HFF-Myc (cell line): ENCODE data around the gene EZR.

Source experiments
- DNase-seq: peaks from one replicate; pipeline ENCODE4 v3.0.0-alpha.2; 2011; ENCODE audit warnings: low read depth; ENCODE audit errors: extremely low read depth
- H3K4me3 ChIP-seq: replicated peaks from 2 replicates; pipeline ENCODE4 v1.5.1; 2011; ENCODE audit warnings: low read depth, mild to moderate bottlenecking, control low read depth, low read length
- CTCF ChIP-seq: IDR thresholded peaks from 2 replicates; pipeline ENCODE4 v1.5.1; 2012; ENCODE audit warnings: mild to moderate bottlenecking, low read depth, low read length, control low read depth; ENCODE audit errors: missing control alignments

EZR gene

DNA sequence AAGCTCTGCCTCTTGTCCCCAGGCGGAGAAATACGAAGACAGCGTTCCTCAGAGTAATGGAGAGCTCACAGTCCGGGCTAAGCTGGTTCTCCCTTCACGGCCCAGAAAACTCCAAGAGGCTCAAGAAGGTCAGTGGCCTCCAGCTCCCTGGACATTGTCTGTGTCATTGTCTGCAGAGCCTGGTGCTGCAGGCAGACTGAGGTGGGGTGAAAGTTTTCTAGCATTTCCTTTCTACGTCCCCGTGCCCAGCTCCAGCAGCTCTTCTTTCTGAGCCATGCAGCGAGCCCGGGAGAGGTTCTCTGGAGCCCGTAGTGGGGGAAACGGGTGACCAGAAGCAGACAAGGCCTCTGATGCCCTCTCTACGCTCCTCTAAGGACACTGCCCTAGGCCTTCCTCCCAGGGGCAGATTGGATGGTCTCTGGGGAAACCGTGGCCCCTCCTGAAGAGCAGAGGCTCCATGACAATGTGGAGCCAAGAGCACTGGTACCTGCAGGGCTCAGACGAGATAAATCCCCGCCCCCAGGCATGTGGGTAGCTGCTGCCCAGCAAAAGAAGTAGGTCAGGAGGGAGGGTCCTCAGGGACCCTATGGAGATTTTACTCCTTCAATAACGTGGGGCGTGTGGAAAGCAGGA lies 58.4 kb downstream of the EZR start:
- no peak for TF ChIP-seq CTCF
- no peak for DNase-seq
- no peak overlapping the region for H3K4me3 ChIP-seq

DNA sequence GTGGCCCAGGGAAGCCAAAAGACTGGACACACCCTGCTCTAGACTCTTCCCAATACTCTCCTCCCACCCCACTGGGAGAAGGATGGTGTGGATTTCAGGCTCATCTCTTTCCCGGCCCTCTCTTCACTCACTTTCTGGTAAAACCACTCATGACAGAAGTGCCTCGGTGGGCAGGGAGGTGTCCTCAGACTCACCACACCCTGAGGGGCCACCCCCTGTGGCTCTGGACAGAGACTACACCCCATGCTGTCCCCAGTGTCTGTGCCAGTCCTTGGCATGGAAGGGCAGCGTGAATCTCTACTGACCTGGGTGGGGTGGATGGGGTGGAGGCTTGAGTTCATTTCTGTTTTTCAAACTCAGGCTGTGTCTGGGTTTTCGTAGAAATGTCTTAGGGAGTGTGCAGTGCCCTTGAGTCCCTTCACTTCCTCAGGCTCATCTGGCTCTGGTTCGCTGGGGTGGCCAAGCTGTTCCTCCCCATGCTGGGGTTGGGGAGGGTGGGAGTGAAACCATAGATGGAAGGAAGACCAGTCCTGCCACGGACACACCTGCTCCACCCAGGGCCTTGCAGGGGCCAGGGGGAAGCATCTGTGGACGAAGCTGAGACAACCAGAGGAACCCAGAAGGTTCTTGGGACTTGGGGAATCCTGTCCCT lies 59.1 kb downstream of the EZR start:
- H3K4me3 ChIP-seq, result no peak overlapping the region
- DNase-seq, result no peak
- no peak for TF ChIP-seq CTCF

DNA sequence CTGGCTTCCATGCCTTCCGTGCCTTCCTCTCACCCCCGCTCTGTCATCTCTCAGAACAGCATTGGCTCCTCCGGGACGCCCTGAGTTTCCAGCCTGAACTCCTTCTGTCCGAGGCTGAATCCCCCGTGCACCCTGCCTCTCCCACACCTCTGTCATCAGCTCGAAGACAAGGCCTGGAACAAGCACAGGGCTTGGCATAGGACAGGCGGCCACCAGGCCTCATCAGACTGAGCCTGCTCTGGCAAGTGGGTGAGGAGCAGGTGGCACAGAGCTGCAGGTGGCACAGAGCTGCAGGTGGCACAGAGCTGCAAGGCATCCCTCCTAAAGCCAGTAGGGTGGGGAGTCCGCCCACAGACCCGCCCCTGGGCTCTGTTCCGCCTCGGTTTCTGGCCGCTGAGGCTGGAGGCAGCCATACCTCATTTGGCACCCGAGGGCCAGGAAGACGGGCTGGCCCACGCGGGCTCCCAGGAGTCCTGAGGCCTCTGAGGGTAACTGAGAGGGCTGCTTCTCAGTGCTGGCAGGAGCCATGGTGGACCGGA lies 60.2 kb downstream of the EZR start:
- no peak overlapping the region for H3K4me3 ChIP-seq
- TF ChIP-seq CTCF, result no peak
- DNase-seq, result no peak

GRCh38 chr6:158758451-158758860 lies 60.7 kb downstream of the EZR start:
- no peak for TF ChIP-seq CTCF
- no peak for DNase-seq

DNA sequence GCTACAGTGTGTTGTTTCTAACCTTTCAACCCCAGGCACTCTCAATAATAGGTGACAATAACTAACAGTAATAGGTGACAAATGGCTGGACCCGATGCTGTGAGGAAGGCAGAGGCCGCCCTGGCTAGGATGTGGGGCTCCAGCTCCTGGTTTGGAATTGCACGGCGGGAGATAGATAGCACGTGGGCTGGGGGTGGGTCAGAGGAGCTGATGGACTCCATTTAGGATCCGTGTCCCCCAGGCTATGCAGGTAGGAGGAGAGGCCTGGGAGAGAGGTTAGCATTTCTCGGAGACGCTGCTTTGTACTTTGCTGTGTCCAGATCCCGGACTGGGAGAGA lies 61.4 kb downstream of the EZR start:
- no peak for DNase-seq
- no peak overlapping the region for H3K4me3 ChIP-seq
- TF ChIP-seq CTCF, result no peak

More at GRCh38 chr6:158758451-158758860, 60.7 kb downstream of the EZR start:
- H3K4me3 ChIP-seq, result no peak overlapping the region

DNA sequence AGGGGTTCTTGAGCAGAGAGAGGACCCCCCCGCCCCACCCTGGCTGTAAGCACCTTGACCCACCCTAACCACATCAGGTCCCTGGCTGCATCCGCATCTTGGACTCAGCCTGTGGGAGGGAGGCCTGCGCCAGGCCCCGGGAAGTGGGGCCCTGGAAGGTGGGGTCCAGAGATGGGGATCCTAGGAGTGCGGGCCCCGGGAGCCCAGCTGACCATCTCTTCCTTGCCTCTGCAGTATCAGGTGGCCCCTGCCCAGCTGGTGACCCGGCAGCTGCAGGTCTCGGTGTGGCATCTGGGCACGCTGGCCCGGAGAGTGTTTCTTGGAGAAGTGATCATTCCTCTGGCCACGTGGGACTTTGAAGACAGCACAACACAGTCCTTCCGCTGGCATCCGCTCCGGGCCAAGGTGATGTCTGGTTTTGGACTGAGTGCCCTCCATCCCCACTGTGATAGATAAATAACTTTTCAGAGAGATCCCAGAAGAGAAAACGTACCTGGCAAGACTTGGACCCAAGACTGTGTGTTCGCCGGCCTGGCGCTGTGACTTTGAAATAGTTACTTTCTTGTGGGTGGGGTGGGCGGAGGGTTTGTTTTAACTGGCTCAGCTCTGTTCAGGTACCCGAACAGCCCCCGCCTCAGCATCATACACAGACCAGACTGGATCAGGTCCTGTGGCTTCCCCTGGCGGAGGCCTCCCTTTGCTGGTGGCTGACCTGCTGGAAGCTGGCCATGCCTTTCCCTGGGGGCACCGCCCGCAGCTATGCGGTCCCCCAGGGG lies 62.0 kb downstream of the EZR start:
- H3K4me3 ChIP-seq, result no peak overlapping the region
- DNase-seq, result no peak
- TF ChIP-seq CTCF, result no peak
